Trophoblast cell (in vitro differentiated cells and primary cell): ENCODE measurements around the gene THBS1.

ENCODE experiments used
- DNase-seq, 2 donors: peaks; one replicate each; pipeline ENCODE4 v3.0.0-alpha.2; 2016
- H2AFZ ChIP-seq: 2 replicates; pipeline ENCODE4 v1.6.1; 2013; ENCODE audit warnings: low read length, moderate library complexity, mild to moderate bottlenecking; ENCODE audit not compliant: insufficient read depth, poor library complexity
- H2AK5ac ChIP-seq: 2 replicates; pipeline ENCODE4 v1.6.1; 2013; ENCODE audit warnings: mild to moderate bottlenecking, low read length
- H2BK120ac ChIP-seq: 2 replicates; pipeline ENCODE4 v1.6.1; 2013; ENCODE audit warnings: low read length, mild to moderate bottlenecking, moderate library complexity; ENCODE audit not compliant: insufficient read depth, poor library complexity
- H2BK12ac ChIP-seq: 2 replicates; pipeline ENCODE4 v1.6.1; 2013; ENCODE audit warnings: mild to moderate bottlenecking, low read length, moderate library complexity
- H2BK5ac ChIP-seq: 2 replicates; pipeline ENCODE4 v1.6.1; 2013; ENCODE audit warnings: low read length, low read depth, moderate library complexity, mild to moderate bottlenecking; ENCODE audit not compliant: poor library complexity
- H3K14ac ChIP-seq: 2 replicates; pipeline ENCODE4 v1.6.1; 2013; ENCODE audit warnings: mild to moderate bottlenecking, low read length
- H3K18ac ChIP-seq: 2 replicates; pipeline ENCODE4 v1.6.1; 2013; ENCODE audit warnings: mild to moderate bottlenecking, low read length
- H3K23ac ChIP-seq: 2 replicates; pipeline ENCODE4 v1.6.1; 2013; ENCODE audit warnings: low read length
- H3K27ac ChIP-seq: 2 replicates; pipeline ENCODE4 v1.5.1; 2013; ENCODE audit warnings: low read depth, mild to moderate bottlenecking, inconsistent platforms, low read length, moderate library complexity
- H3K27me3 ChIP-seq: 2 replicates; pipeline ENCODE4 v1.6.1; 2013; ENCODE audit warnings: inconsistent platforms, mild to moderate bottlenecking, low read length, moderate library complexity; ENCODE audit not compliant: insufficient read depth
- H3K36me3 ChIP-seq, 2 experiments: 1 replicate in 1 of 2; 2 replicates in 1 of 2; pipeline ENCODE4 v1.6.1; 2013; ENCODE audit warnings: low read length in 2 of 2, mild to moderate bottlenecking in 2 of 2, moderate library complexity in 1 of 2; ENCODE audit not compliant: insufficient read depth in 2 of 2, control insufficient read depth in 1 of 2
- H3K4ac ChIP-seq: 2 replicates; pipeline ENCODE4 v1.6.1; 2013; ENCODE audit warnings: low read depth, mild to moderate bottlenecking, low read length, moderate library complexity
- H3K4me1 ChIP-seq, 2 experiments: 1 replicate in 1 of 2; 2 replicates in 1 of 2; pipeline ENCODE4 v1.6.1; 2013; ENCODE audit warnings: low read length in 2 of 2, mild to moderate bottlenecking in 2 of 2, moderate library complexity in 1 of 2; ENCODE audit not compliant: insufficient read depth in 2 of 2, control insufficient read depth in 1 of 2
- H3K4me2 ChIP-seq: 2 replicates; pipeline ENCODE4 v1.6.1; 2013; ENCODE audit warnings: inconsistent platforms, mild to moderate bottlenecking, low read length, moderate library complexity
- H3K4me3 ChIP-seq: 2 replicates; pipeline ENCODE4 v1.5.1; 2013; ENCODE audit warnings: mild to moderate bottlenecking, low read depth, low read length, inconsistent platforms
- H3K79me1 ChIP-seq: one replicate; pipeline ENCODE4 v1.6.1; 2013; ENCODE audit warnings: low read length
- H3K79me2 ChIP-seq: 2 replicates; pipeline ENCODE4 v1.6.1; 2013; ENCODE audit warnings: low read length, mild to moderate bottlenecking; ENCODE audit not compliant: control insufficient read depth, insufficient read depth, poor library complexity
- H3K9ac ChIP-seq: 2 replicates; pipeline ENCODE4 v1.6.1; 2013; ENCODE audit warnings: mild to moderate bottlenecking, low read length
- H3K9me3 ChIP-seq: 2 replicates; pipeline ENCODE4 v1.6.1; 2013; ENCODE audit warnings: low read depth, mild to moderate bottlenecking, control low read depth, inconsistent platforms, low read length; ENCODE audit not compliant: insufficient read depth
- H4K12ac ChIP-seq: 2 replicates; pipeline ENCODE4 v1.6.1; 2013; ENCODE audit warnings: low read depth, mild to moderate bottlenecking, low read length, moderate library complexity
- H4K8ac ChIP-seq: 2 replicates; pipeline ENCODE4 v1.6.1; 2013; ENCODE audit warnings: low read depth, mild to moderate bottlenecking, low read length, moderate library complexity
- H4K91ac ChIP-seq: one replicate; pipeline ENCODE4 v1.6.1; 2013; ENCODE audit warnings: low read depth, mild to moderate bottlenecking, low read length, moderate library complexity
- WGBS: extraction: QIAGEN DNeasy Blood & Tissue Kit; methylation state at CpG from one replicate; pipeline ENCODE4 v1.1.7; 2013; ENCODE audit warnings: missing lambda C conversion rate; ENCODE audit not compliant: insufficient read length, insufficient coverage; ENCODE audit errors: extremely low coverage; 5-methylcytosine and 5-hydroxymethylcytosine counted together

The THBS1 gene

DNA sequence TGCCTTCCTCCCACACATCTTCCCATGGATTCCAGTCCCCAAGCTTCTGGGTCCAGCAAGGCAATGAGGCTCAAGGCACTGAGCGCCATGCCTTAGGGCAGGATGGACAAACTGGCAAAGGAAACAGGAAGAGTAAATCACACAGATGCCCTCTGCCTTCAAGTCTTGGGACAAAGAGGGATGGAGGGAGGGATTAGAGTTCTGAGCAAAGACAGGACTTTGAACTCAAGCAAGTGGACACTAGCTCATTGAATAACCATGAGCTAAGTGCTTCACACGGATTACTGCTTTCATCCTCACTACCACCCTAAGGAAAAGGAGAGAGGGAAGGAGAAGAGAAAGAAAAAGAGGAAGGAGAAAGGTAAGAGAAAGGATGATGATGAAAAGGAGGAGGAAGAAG lies 7.6 kb upstream of the THBS1 start:
- no peaks in the 10 kb centered on the region for H3K79me1 ChIP-seq

DNA sequence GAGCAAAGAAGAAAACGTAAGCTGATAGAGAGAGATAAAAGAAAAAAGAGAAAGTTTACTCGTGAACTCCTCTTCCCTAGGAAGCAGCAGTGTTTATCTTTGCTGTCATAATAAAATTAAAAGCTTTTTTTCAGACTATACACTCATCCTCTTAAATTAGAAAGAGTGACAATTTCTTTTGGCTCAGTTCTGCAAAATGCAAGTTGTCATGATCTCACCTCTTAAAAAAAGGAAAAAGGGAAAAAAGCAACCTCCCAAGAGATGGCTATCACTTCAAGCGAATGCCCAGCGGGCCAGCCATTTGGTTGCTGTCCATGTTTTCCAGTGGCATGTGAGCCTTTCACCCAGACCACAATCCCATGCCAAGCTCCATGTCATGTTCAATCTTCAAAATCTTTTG lies 7.0 kb upstream of the THBS1 start:
- Histone ChIP-seq H3K9ac (no peak overlapping the region), H4K12ac (no peak overlapping the region), H2BK5ac (no peak overlapping the region), H4K91ac (no peak overlapping the region), H3K4ac (no peak overlapping the region), H2AFZ (no peak overlapping the region), H3K4me1 (peaks cover 3 to 7% of the 10 kb centered on the region in 2 experiments), H3K27ac (no peak overlapping the region), H3K36me3 (no peaks in the 10 kb centered on the region), H3K23ac (no peak overlapping the region), H3K4me2 (no peak overlapping the region), H3K27me3 (no peaks in the 10 kb centered on the region), H3K9me3 (no peaks in the 10 kb centered on the region), H2BK12ac (no peak overlapping the region), H3K18ac (no peak overlapping the region), H2BK120ac (no peak overlapping the region), H3K14ac (no peak overlapping the region), H3K79me1 (peaks cover 3% of the 10 kb centered on the region), H2AK5ac (no peak overlapping the region), H3K79me2 (no peaks in the 10 kb centered on the region), H4K8ac (no peak overlapping the region), H3K4me3 (no peak overlapping the region)
- no CpG with 5 or more reads among the region's 4 CpGs for WGBS
- no peak for DNase-seq

More for the DNA sequence above, 7.6 kb upstream of the THBS1 start:
- H2BK12ac ChIP-seq: no peak overlapping the region
- H3K27me3 ChIP-seq: no peaks in the 10 kb centered on the region
- H2BK120ac ChIP-seq: no peak overlapping the region
- no peak overlapping the region for H3K4ac ChIP-seq
- no peak overlapping the region for H3K18ac ChIP-seq
- H3K36me3 ChIP-seq: no peaks in the 10 kb centered on the region
- no peaks in the 10 kb centered on the region for H3K79me2 ChIP-seq
- no peak overlapping the region for H4K91ac ChIP-seq
- H2AK5ac ChIP-seq: no peak overlapping the region
- H3K4me3 ChIP-seq: no peak overlapping the region
- H3K4me2 ChIP-seq: no peak overlapping the region
- no peak overlapping the region for H3K23ac ChIP-seq
- H4K8ac ChIP-seq: no peak overlapping the region
- no peaks in the 10 kb centered on the region for H3K9me3 ChIP-seq
- no peak overlapping the region for H3K14ac ChIP-seq
- WGBS: no CpG with 5 or more reads among the region's 2 CpGs
- peaks cover 3 to 7% of the 10 kb centered on the region in 2 experiments for H3K4me1 ChIP-seq
- H4K12ac ChIP-seq: no peak overlapping the region
- H3K27ac ChIP-seq: no peak overlapping the region
- no peak overlapping the region for H3K9ac ChIP-seq
- H2BK5ac ChIP-seq: no peak overlapping the region
- H2AFZ ChIP-seq: no peak overlapping the region
- no peak for DNase-seq

DNA sequence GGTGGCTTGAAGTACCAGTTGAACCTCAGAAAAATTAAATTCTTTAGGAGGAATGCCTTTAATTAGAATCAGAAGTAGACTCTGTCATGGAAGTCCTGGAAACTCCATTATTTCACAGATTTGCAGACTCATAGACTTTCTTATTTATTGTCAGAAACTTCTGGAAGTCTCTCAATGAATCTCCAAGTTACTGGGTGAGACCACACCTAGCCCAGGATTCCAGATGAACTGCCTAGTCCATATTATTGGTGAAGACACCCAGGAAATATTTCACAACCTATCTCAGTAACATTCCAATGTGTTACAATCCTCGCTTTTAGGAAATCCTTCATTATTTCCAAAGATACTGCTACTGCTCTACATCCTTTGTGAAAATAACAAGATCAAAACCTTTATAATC lies 6.5 kb upstream of the THBS1 start:
- Histone ChIP-seq H3K14ac (no peak overlapping the region), H3K79me1 (peaks cover 3% of the 10 kb centered on the region), H3K23ac (no peak overlapping the region), H3K79me2 (no peaks in the 10 kb centered on the region), H3K4me2 (no peak overlapping the region), H2BK120ac (no peak overlapping the region), H3K9ac (no peak overlapping the region), H3K4me3 (no peak overlapping the region), H3K4ac (no peak overlapping the region), H2BK5ac (no peak overlapping the region), H3K4me1 (peaks cover 5 to 9% of the 10 kb centered on the region in 2 experiments), H3K18ac (no peak overlapping the region), H4K91ac (no peak overlapping the region), H3K27me3 (no peaks in the 10 kb centered on the region), H2BK12ac (no peak overlapping the region), H4K8ac (no peak overlapping the region), H3K36me3 (no peaks in the 10 kb centered on the region), H3K27ac (no peak overlapping the region), H2AFZ (no peak overlapping the region), H3K9me3 (no peaks in the 10 kb centered on the region), H4K12ac (no peak overlapping the region), H2AK5ac (no peak overlapping the region)
- DNase-seq: peak; percentile 12 to 60
- WGBS: no CpG with 5 or more reads among the region's 1 CpG

DNA sequence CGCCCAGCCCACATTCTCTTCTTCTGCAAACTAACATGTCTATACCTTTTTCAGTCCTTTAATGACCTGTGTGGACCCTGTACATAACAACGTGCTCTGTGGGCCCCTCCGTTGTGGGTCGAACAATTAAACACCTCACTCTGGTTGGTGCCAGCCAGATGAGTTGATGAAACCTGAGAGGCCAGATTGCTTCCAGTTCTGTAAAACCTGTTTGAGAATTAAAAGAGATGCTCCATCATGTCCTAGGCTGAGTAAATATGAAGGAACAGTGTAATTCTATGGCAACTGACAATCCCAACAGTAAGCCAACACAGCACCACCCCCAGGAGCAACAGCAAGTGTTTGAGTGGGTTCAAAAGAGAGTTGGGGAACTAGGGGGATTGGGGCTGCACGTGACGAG lies 5.7 kb upstream of the THBS1 start:
- no CpG with 5 or more reads among the region's 6 CpGs for WGBS
- Histone ChIP-seq H3K27ac (no peak overlapping the region), H3K4me1 (peaks cover 2 to 6% of the 10 kb centered on the region in 2 experiments)

More for the DNA sequence above, 5.7 kb upstream of the THBS1 start:
- H2AFZ ChIP-seq: no peak overlapping the region
- H4K12ac ChIP-seq: no peak overlapping the region
- no peak overlapping the region for H3K23ac ChIP-seq
- H3K9ac ChIP-seq: no peak overlapping the region
- H3K27me3 ChIP-seq: no peaks in the 10 kb centered on the region
- no peak overlapping the region for H2BK12ac ChIP-seq
- no peak overlapping the region for H3K4me3 ChIP-seq
- no peak overlapping the region for H2BK5ac ChIP-seq
- no peak for DNase-seq
- no peak overlapping the region for H4K91ac ChIP-seq
- H3K9me3 ChIP-seq: no peaks in the 10 kb centered on the region
- no peak overlapping the region for H3K14ac ChIP-seq
- no peak overlapping the region for H2AK5ac ChIP-seq
- no peak overlapping the region for H4K8ac ChIP-seq
- H3K79me2 ChIP-seq: no peaks in the 10 kb centered on the region
- H3K4ac ChIP-seq: no peak overlapping the region
- peaks cover 3% of the 10 kb centered on the region for H3K79me1 ChIP-seq
- H3K18ac ChIP-seq: no peak overlapping the region
- H3K36me3 ChIP-seq: no peaks in the 10 kb centered on the region
- H3K4me2 ChIP-seq: no peak overlapping the region
- no peak overlapping the region for H2BK120ac ChIP-seq
